HG03025 (cell line): ENCODE measurements around the gene ZNF83.
A peak's percentile ranks its signal among the peaks of the same experiment; 100 is the strongest.
"Not testable (repeated sequence)": the region's sequence is repeated elsewhere in the genome, so short reads cannot be mapped to it uniquely, and the experiment has no call there.

ENCODE experiments used
- ATAC-seq: cut with Tn5 transposase; IDR thresholded peaks from one replicate; pipeline ENCODE4 v1.9.1; 2021; ENCODE audit warnings: mild to moderate bottlenecking, moderate library complexity; ENCODE audit not compliant: unreplicated experiment, low FRiP score

ZNF83 gene

DNA sequence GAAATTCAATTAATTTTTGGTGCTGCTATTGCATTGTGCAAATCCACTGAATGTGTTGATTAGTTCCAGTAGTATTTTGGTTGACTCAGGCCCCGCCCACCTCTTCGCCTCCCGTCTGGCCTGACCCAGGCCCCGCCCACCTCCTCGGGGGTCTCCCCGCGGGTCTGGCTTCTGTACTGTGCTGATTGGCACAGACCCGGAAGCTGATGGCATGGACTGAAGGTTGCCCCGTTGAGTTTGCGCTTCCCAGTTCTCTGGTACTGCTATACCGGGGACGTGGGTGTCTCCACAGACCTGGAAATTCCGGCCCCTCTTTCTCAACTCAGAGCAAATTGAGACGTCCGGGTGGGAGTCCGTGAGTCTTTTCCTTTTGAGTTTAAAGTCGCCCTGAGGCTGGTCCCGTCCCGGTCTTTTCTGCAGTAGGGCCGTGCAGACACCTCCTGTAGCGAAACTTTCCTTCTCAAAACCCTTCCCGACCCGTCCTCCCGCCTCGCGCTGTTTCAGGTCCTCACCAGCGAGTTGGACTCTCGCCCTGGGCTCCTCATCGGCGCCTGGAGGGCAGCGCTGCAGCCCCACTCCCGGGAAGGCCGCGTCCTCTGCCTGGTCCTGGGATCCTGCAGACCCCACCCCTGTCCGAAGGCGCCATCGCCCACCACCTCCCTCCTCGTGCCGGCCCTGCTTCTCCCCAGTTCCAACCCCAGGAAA is 53.3 kb downstream of the ZNF83 start:
- ATAC-seq: no peak

DNA sequence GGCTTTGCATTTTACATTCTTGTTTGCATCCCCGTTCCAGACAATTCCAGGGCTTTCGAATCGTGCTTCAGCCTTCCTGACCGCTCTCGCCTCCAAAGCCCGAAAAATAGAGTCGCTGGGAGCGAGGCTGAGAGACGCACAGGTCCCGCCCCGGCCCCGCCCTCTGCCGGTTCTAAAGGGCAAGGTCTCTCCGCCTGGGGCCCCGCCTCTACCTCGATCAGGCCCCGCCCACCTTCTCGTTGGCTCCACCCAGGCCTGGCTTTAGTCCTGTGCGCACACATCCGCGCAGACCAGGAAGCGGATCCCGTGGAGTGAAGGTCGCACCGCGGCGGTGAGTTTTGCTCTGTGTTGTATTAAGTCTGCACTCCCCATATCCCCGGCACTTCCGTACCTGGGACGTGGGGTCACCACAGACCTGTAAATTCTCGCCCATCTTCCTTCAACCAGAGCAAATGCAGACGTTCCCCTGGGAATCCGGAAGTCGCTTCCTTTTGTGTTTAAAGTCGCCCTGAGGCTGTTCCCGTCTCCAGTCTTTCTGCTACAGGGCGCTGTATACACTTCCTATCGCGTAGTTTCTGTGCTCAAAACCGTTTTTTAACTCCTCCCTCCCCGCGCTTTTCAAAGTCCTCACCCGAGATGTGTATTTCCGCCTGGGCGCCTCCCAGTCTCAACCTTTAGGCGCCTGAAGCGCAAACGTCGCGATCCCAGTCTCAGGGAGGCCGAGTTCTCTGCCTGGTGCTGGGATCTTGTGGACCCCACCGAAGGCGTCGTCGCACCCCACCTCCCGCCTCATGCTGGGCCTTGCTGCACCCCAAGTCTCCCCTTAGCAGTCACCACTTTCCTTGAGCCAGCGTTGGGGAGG is 67.9 kb downstream of the ZNF83 start, which contains the start of gene ZNF701:
Gene ZNF701 (plus strand): TSS at position 288 of the 862 bp plus-strand sequence. CDS start 3,861 bp downstream, outside the sequence.
- ATAC-seq: peak; percentile 87

DNA sequence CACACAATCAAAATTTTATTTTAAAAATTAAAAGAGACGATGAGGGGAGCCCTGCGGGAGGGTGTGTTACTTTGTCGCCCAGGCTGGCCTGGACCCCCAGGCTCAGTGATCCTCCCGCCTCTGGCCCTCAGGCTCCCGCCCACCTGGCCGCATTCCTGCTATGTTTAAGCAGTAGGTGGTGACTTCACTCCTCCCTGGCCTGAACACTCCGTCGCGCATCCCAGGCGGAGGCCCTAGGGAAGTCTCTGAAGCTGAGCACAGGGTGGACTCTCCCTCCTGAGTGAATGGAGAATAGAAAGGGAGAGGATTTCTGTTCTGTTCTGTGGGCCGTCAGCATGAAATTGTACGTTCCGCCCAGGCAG is 68.5 kb downstream of the ZNF83 start:
- ATAC-seq: not testable (repeated sequence)

DNA sequence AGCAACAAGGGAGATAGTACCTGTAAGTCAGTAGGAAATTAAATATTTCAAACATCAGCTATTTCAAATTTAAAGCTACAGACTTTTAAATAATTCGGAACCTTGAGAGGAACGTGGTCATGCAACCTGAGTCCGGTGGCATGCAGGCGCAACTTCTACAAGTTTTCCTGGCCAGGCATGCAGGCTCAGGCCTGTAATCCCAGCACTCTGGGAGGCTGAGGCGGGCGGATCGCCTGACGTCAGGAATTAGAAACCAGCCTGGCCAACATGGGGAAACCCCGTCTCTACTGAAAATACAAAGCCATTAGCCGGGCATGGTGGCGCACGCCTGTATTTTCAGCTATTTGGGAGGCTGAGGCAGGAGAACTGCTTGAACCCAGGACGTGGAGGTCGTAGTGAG is 70.2 kb downstream of the ZNF83 start:
- no peak for ATAC-seq

DNA sequence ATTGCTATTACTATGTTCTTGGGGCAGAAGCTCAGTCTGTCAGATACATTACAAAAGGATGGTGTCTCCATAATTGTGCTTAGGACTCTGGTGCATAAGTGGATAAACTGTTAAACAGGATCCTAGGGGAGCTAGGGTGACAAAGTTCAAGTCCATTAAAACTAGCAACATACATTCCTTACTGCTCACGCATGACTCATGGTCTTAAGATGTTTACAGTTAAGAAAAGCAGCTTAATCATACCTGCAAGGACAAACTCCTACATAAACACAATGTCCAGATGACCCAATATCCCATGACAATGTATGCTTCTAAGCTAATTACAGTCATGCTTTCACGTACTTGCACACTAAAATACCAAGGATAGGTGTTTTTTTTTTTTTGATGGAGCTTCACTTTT is 71.6 kb downstream of the ZNF83 start:
- no peak for ATAC-seq

DNA sequence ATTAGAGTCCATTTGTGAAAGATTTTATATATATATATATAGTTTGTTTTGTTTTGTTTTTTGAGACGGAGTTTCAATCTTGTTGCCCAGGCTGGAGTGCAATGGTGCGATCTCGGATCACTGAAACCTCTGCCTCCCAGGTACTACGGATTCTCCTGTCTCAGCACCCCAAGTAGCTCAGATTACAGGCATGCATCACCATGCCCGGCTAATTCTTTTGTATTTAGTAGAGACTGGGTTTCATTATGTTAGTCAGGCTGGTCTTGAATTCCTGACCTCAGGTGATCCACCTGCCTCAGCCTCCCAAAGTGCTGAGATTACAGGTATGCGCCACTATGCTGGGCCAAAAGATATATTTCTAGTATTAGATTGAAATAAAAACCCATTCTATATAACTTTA is 72.0 kb downstream of the ZNF83 start:
- ATAC-seq: no peak
